ENCODE data around the gene ZNF607.

DNA sequence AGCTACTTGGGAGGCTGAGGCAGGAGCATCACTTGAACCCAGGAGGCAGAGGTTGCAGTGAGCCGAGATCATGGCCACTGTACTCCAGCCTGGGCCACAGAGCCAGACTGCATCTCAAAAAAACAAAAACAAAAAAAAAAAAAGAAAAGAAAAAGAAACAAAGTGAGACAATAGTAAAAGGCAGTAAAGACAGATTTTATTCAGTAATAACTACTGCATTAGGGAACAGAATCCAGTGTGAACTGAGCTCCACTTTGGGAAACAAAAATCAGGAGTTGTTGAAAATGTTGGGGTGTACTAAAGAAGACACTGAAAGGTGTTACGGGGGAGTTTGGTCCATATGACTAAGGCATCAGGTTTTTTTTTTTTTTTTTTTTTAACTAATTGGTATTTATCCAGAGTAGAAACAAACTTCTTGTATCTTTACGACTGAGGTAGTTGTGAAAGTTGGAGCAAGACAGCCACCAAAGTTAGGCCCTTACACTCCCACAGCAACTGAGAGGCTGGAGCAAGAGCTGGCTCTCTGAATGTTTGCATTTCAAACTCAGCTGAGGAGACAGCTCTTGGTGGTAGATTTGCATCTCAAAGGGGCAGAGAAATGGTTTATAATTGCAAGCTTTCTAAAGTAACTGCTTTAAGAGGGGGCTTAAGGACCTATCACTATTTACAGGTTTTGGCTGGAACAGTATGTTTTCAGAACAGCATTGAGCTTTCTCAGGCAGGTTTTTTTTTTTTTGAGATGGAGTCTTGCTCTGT lies 24.2 kb downstream of the ZNF607 start:
- TF ChIP-seq POLR2AphosphoS5 (IDR thresholded peaks at IDR 0.05; ENCODE audit: borderline replicate concordance, low read depth, low read length) = no peak
- TF ChIP-seq EZH2 (IDR thresholded peaks at IDR 0.05) = no peak
